Measurements from ENCODE around the gene VWA5B2. TPM values are rescaled to one million over a fixed set of nuclear protein-coding genes. Genes with fewer than 3 reads are reported as not detected.

The VWA5B2 gene
- total RNA-seq, 1 experiment from 2014 or later: 2.7 TPM

GRCh38 chr3:184236033-184236410, 6.6 kb downstream of the VWA5B2 start:
- Histone ChIP-seq H3K23me2 (ENCODE audit: insufficient read length, low read depth, low read length, poor library complexity, severe bottlenecking) (no peaks in the 10 kb centered on the region), H3K14ac (ENCODE audit: insufficient read depth, low read length) (no peak overlapping the region; the same call in 1 of the 2 replicates), H2BK20ac (ENCODE audit: low read depth, low read length, poor library complexity, severe bottlenecking) (no peak overlapping the region), H2AK5ac (ENCODE audit: insufficient read length, low read length) (no peak overlapping the region), H2BK120ac (ENCODE audit: low read depth, low read length, poor library complexity, severe bottlenecking) (no peak overlapping the region), H2BK12ac (ENCODE audit: insufficient read length, low read depth, low read length) (no peak overlapping the region), H4K91ac (ENCODE audit: insufficient read length, low read depth, low read length) (no peak overlapping the region), H2BK15ac (ENCODE audit: low read depth, low read length) (no peak overlapping the region), H3K23ac (ENCODE audit: insufficient read length, low read depth, low read length) (no peak overlapping the region), H3K4me1 (ENCODE audit: insufficient read depth, low read length) (no peaks in the 10 kb centered on the region), H4K8ac (replicated peaks; ENCODE audit: insufficient read length, low read depth, low read length) (no peak overlapping the region), H4K5ac (ENCODE audit: insufficient read length, low read depth, low read length) (no peak overlapping the region), H3K27me3 (ENCODE audit: insufficient read depth, low read length) (peaks cover 15% of the 10 kb centered on the region), H3T11ph (ENCODE audit: low read length) (no peak overlapping the region), H3K79me1 (ENCODE audit: insufficient read depth, low read depth, low read length, poor library complexity, severe bottlenecking) (no peaks in the 10 kb centered on the region), H3K18ac (ENCODE audit: insufficient read length, low read depth, low read length) (no peak overlapping the region), H3K4ac (ENCODE audit: low read depth, low read length) (no peak overlapping the region), H3K4me2 (ENCODE audit: insufficient read depth, insufficient read length, low read length) (no peak overlapping the region), H3K9ac (ENCODE audit: extremely low read depth, insufficient read length, low read length) (no peak overlapping the region), H3K27ac (ENCODE audit: insufficient read length, low read depth, low read length) (no peak overlapping the region), H2AFZ (ENCODE audit: low read length) (no peak overlapping the region), H2BK5ac (ENCODE audit: insufficient read length, low read length) (no peak overlapping the region), H3K56ac (ENCODE audit: insufficient read length, low read depth, low read length) (no peak overlapping the region), H3K79me2 (ENCODE audit: insufficient read depth, low read length) (no peaks in the 10 kb centered on the region), H3K9me3 (ENCODE audit: control insufficient read depth, low read depth, low read length) (no peaks in the 10 kb centered on the region), H4K20me1 (ENCODE audit: control insufficient read depth, insufficient read depth, insufficient read length) (no peaks in the 10 kb centered on the region)
- no peak for DNase-seq
- peaks cover 29% of the 10 kb centered on the region for H3K27me3 Mint-ChIP-seq (ENCODE audit: low read depth)
- H3K4me3 Mint-ChIP-seq: no peak overlapping the region
- H3K36me3 Mint-ChIP-seq (ENCODE audit: insufficient read depth in 1 of 3, low read depth in 3 of 3): no peaks in the 10 kb centered on the region; a peak in 1 of 7 replicates
- H3K4me1 Mint-ChIP-seq: peaks cover 0 to 8% of the 10 kb centered on the region in 2 experiments; a peak in 3 of 4 replicates
- TF ChIP-seq, protein P1, sequence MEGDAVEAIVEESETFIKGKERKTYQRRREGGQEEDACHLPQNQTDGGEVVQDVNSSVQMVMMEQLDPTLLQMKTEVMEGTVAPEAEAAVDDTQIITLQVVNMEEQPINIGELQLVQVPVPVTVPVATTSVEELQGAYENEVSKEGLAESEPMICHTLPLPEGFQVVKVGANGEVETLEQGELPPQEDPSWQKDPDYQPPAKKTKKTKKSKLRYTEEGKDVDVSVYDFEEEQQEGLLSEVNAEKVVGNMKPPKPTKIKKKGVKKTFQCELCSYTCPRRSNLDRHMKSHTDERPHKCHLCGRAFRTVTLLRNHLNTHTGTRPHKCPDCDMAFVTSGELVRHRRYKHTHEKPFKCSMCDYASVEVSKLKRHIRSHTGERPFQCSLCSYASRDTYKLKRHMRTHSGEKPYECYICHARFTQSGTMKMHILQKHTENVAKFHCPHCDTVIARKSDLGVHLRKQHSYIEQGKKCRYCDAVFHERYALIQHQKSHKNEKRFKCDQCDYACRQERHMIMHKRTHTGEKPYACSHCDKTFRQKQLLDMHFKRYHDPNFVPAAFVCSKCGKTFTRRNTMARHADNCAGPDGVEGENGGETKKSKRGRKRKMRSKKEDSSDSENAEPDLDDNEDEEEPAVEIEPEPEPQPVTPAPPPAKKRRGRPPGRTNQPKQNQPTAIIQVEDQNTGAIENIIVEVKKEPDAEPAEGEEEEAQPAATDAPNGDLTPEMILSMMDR (conservative IDR thresholded peaks at IDR 0.05): no peak
- no peak overlapping the region for H3K27ac Mint-ChIP-seq
- no CpG with 5 or more reads among the region's 14 CpGs for WGBS (ENCODE audit: extremely low coverage, insufficient read length, low lambda C conversion rate)
- no peaks in the 10 kb centered on the region for H3K9me3 Mint-ChIP-seq
